Keratinocyte (primary cell): ENCODE measurements around the gene SLC1A2. TPM values are rescaled to one million over a fixed set of nuclear protein-coding genes. Genes with fewer than 3 reads are reported as not detected.

Source experiments
- DNase-seq: peaks from one replicate; pipeline ENCODE4 v3.0.0-alpha.2; 2011; ENCODE audit warnings: low read depth, missing footprints, low spot score
- FAIRE-seq: peaks from 2 replicates; lab custom pipeline; 2011; peaks lifted over from hg19 to GRCh38; lab: Jason Lieb, UNC
- H2AFZ ChIP-seq: 2 replicates; pipeline ENCODE4 v1.6.0; 2012; ENCODE audit warnings: low read length, control low read depth, inconsistent platforms; ENCODE audit not compliant: control insufficient read depth
- H3K27ac ChIP-seq: 2 replicates; pipeline ENCODE4 v1.5.1; 2011; ENCODE audit warnings: low read length; ENCODE audit not compliant: control insufficient read depth, insufficient read depth
- H3K27me3 ChIP-seq: 3 replicates; pipeline ENCODE4 v1.6.0; 2011; ENCODE audit warnings: low read length; ENCODE audit not compliant: control insufficient read depth, insufficient read depth; ENCODE audit errors: extremely low read depth
- H3K36me3 ChIP-seq, 2 experiments: 2 replicates in 1 of 2; 3 replicates in 1 of 2; pipeline ENCODE4 v1.5.1; 2011; ENCODE audit warnings: low read length in 2 of 2, mild to moderate bottlenecking in 1 of 2; ENCODE audit not compliant: control insufficient read depth in 2 of 2, insufficient read depth in 2 of 2; ENCODE audit errors: extremely low read depth in 1 of 2
- H3K4me1 ChIP-seq: 3 replicates; pipeline ENCODE4 v1.5.1; 2011; ENCODE audit warnings: low read length; ENCODE audit not compliant: control insufficient read depth, insufficient read depth; ENCODE audit errors: extremely low read depth
- H3K4me2 ChIP-seq: 3 replicates; pipeline ENCODE4 v1.6.0; 2011; ENCODE audit warnings: low read depth, low read length; ENCODE audit not compliant: control insufficient read depth, insufficient read depth; ENCODE audit errors: extremely low read depth
- H3K4me3 ChIP-seq, 3 experiments: fragments of 200-600 bp in 1 of 3; sonication (generic) in 1 of 3; 2 replicates in 2 of 3; 3 replicates in 1 of 3; pipeline ENCODE4 v1.5.1; 2011 to 2016; ENCODE audit warnings: low read length in 3 of 3, mild to moderate bottlenecking in 3 of 3, control low read depth in 2 of 3, inconsistent platforms in 1 of 3, low read depth in 1 of 3, mixed read lengths in 1 of 3, mixed run types in 1 of 3, moderate library complexity in 1 of 3; ENCODE audit not compliant: control insufficient read depth in 2 of 3, insufficient read depth in 2 of 3; ENCODE audit errors: extremely low read depth in 1 of 3
- H3K79me2 ChIP-seq: 2 replicates; pipeline ENCODE4 v1.6.0; 2012; ENCODE audit warnings: low read length; ENCODE audit not compliant: control insufficient read depth, insufficient read depth
- H3K9ac ChIP-seq: 3 replicates; pipeline ENCODE4 v1.6.0; 2011; ENCODE audit warnings: low read length; ENCODE audit not compliant: control insufficient read depth, insufficient read depth; ENCODE audit errors: extremely low read depth
- H3K9me1 ChIP-seq: 3 replicates; pipeline ENCODE4 v1.6.0; 2011; ENCODE audit warnings: low read length; ENCODE audit not compliant: control insufficient read depth, insufficient read depth; ENCODE audit errors: extremely low read depth
- H3K9me3 ChIP-seq: 2 replicates; pipeline ENCODE4 v1.5.1; 2012; ENCODE audit warnings: low read depth, low read length; ENCODE audit not compliant: control insufficient read depth
- H4K20me1 ChIP-seq: 3 replicates; pipeline ENCODE4 v1.6.0; 2011; ENCODE audit warnings: low read length; ENCODE audit not compliant: control insufficient read depth, insufficient read depth; ENCODE audit errors: extremely low read depth
- EZH2 ChIP-seq: IDR thresholded peaks from one replicate; pipeline ENCODE4 v1.6.1; 2012; ENCODE audit warnings: inconsistent platforms, mild to moderate bottlenecking, low read length, moderate library complexity
- dilution Hi-C: fragments of 300-500 bp; cut with MboI; formaldehyde crosslinking; loops from one replicate; pipeline ENCODE4 v1.7.0; 2020; ENCODE audit warnings: low sequenced_read_pairs; ENCODE audit not compliant: extremely low pct_ligation_motif_present
- polyA plus RNA-seq, 5 experiments: library from polyadenylated mRNA; depleted of rRNA in 3 of 5; stranded (reverse) in 3 of 5; stranded (forward) in 1 of 5; unstranded in 1 of 5; fragments of >200 nt; gene quantifications; 1 replicate in 1 of 5; 2 replicates in 3 of 5; 3 replicates in 1 of 5; pipeline versions ENCODE4 v1.2.1 to v1.2.3, GENCODE V29; 2011 to 2012; ENCODE audit warnings: missing spikeins in 2 of 5, low read depth in 1 of 5, low replicate concordance in 1 of 5
- TF ChIP-seq, protein P1 (sequence below), 3 experiments: IDR thresholded peaks in 1 of 3; conservative IDR thresholded peaks in 1 of 3; optimal IDR thresholded peaks in 1 of 3; 2 replicates in 2 of 3; 3 replicates in 1 of 3; pipeline versions ENCODE3 to v1.5.1; 2011; ENCODE audit warnings: low read length in 3 of 3, mild to moderate bottlenecking in 3 of 3, moderate library complexity in 2 of 3, control low read depth in 1 of 3, inconsistent platforms in 1 of 3; ENCODE audit not compliant: insufficient read depth in 2 of 3; ENCODE audit errors: extremely low read depth in 1 of 3

SLC1A2 gene
- polyA plus RNA-seq, 1 donor (not counting 4 experiments of a cell fraction or from before 2014, with no cell fraction given), result under 0.01 TPM

DNA sequence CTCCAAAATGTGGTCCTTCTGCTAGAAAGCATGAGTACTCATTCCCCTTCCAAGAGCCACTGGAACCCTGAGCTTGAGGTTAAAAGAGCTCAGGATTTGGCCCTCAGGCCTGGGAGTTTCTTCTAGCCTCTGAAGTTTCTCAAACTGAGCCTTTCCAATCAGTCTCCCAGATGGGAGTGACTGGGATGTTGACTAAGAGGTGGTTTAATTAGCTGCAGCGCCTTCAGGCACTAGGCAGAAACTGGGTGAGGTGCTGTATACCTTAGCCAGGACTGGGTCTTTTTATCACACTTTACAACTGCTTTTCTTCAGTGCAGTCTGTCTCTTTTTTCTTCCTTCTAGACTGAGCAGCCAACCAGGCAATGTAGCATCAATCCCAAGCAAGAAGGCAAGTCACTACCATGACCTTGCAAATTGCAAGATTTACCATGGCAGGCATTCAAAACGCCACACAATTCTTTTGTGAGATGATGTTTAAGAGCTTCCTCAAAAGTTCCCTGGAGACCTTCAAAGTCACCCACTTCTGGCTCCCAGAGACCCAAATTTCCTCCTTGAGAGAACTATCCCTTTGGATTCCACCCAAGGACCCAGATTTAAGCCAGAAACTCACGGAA, 93.0 kb downstream of the SLC1A2 start:
- H3K4me3 ChIP-seq, result no peak overlapping the region
- no peak overlapping the region for H3K4me2 ChIP-seq
- no peaks in the 10 kb centered on the region for H3K9me3 ChIP-seq
- H3K79me2 ChIP-seq, result no peaks in the 10 kb centered on the region
- no peak overlapping the region for H2AFZ ChIP-seq
- no peak overlapping the region for H3K27ac ChIP-seq
- peaks cover 25% of the 10 kb centered on the region for H3K4me1 ChIP-seq
- no peaks in the 10 kb centered on the region for H3K9me1 ChIP-seq
- dilution Hi-C loops, result no loop called here
- no peak for TF ChIP-seq EZH2
- DNase-seq (no peak), FAIRE-seq (no peak)
- no peaks in the 10 kb centered on the region for H4K20me1 ChIP-seq
- H3K9ac ChIP-seq, result no peak overlapping the region
- no peaks in the 10 kb centered on the region for H3K27me3 ChIP-seq
- H3K36me3 ChIP-seq, result no peaks in the 10 kb centered on the region

DNA sequence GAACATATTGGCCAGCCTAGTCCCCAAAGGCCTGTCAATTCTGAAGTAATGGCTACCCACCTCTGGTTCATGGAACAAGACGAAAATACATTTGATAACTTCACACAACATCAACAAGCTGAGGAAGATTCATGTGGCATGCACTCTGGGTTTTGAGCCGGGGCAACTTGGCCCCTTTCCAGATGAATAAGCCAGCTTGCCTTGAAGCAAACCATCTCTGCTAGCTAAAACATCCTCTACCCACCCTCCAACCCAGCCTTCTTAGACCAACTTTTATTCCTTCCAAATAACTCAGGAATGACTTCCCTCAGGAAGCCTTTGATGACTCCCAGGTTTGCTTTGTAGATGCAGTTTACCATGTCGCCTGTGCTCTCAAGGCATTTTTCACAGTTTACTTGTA, 94.4 kb downstream of the SLC1A2 start:
- no peak overlapping the region for H2AFZ ChIP-seq
- H3K4me3 ChIP-seq, result no peak overlapping the region
- peaks cover 25% of the 10 kb centered on the region for H3K4me1 ChIP-seq
- H3K36me3 ChIP-seq, result no peaks in the 10 kb centered on the region
- FAIRE-seq (peak; percentile 23), DNase-seq (no peak)
- no peak overlapping the region for H3K4me2 ChIP-seq
- no peak overlapping the region for H3K9ac ChIP-seq
- H3K9me3 ChIP-seq, result no peaks in the 10 kb centered on the region
- dilution Hi-C loops, result no loop called here
- TF ChIP-seq EZH2, result no peak
- TF ChIP-seq, protein P1, sequence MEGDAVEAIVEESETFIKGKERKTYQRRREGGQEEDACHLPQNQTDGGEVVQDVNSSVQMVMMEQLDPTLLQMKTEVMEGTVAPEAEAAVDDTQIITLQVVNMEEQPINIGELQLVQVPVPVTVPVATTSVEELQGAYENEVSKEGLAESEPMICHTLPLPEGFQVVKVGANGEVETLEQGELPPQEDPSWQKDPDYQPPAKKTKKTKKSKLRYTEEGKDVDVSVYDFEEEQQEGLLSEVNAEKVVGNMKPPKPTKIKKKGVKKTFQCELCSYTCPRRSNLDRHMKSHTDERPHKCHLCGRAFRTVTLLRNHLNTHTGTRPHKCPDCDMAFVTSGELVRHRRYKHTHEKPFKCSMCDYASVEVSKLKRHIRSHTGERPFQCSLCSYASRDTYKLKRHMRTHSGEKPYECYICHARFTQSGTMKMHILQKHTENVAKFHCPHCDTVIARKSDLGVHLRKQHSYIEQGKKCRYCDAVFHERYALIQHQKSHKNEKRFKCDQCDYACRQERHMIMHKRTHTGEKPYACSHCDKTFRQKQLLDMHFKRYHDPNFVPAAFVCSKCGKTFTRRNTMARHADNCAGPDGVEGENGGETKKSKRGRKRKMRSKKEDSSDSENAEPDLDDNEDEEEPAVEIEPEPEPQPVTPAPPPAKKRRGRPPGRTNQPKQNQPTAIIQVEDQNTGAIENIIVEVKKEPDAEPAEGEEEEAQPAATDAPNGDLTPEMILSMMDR (optimal IDR thresholded peaks at IDR 0.05 in 1 of 3, IDR thresholded peaks at IDR 0.05 in 1 of 3, conservative IDR thresholded peaks at IDR 0.05 in 1 of 3; ENCODE audit: extremely low read depth in 1 of 3, insufficient read depth in 2 of 3, low read length in 3 of 3), result no peak
- H3K9me1 ChIP-seq, result no peaks in the 10 kb centered on the region
- no peaks in the 10 kb centered on the region for H4K20me1 ChIP-seq
- H3K27me3 ChIP-seq, result no peaks in the 10 kb centered on the region
- no peaks in the 10 kb centered on the region for H3K79me2 ChIP-seq
- no peak overlapping the region for H3K27ac ChIP-seq
